ENCODE data around the gene SERPINB6. TPM values are rescaled to one million over a fixed set of nuclear protein-coding genes. Genes with fewer than 3 reads are reported as not detected.
"Not testable (repeated sequence)": the region's sequence is repeated elsewhere in the genome, so short reads cannot be mapped to it uniquely, and the experiment has no call there.

Gene SERPINB6
- total and polyA plus RNA-seq, 2 experiments from 2014 or later: 95.7 to 149 TPM

- H3K36me3 ChIP-seq (ENCODE audit: low read depth): no peaks in the 10 kb centered on the region; the same call in 1 of the 2 replicates
- TF ChIP-seq EZH2phosphoT487 (IDR thresholded peaks at IDR 0.05; ENCODE audit: insufficient read depth, low read depth) (no peak), EZH2 (IDR thresholded peaks at IDR 0.05; ENCODE audit: insufficient read depth, poor library complexity, severe bottlenecking) (no peak)
Measured at GRCh38 chr6:2942914-2943563, 28.3 kb downstream of the SERPINB6 start.

GRCh38 chr6:2942116-2942515 is 29.3 kb downstream of the SERPINB6 start:
- H3K9me2 ChIP-seq (ENCODE audit: insufficient read depth); H3K4me1 ChIP-seq (ENCODE audit: insufficient read depth); H3K36me3 ChIP-seq (ENCODE audit: low read depth); H3K4me2 ChIP-seq (ENCODE audit: unreplicated experiment); H3K79me2 ChIP-seq (ENCODE audit: insufficient read depth); in situ Hi-C loops (cut with MboI); H4K20me1 ChIP-seq (ENCODE audit: insufficient read depth); H3K27ac ChIP-seq; H3F3A ChIP-seq (ENCODE audit: insufficient read depth); H3K27me3 ChIP-seq (replicated peaks; ENCODE audit: insufficient read depth); DNase-seq; H3K4me3 ChIP-seq; H3K9me3 ChIP-seq (ENCODE audit: low read depth); H2AFZ ChIP-seq; H3K9ac ChIP-seq: not testable (repeated sequence)
- WGBS, 2 experiments (ENCODE audit: low coverage in 1 of 2, low lambda C conversion rate in 2 of 2, missing lambda C conversion rate in 2 of 2): 95 to 96% methylated on average over 21 of the region's 21 CpGs

More at GRCh38 chr6:2942914-2943563, 28.3 kb downstream of the SERPINB6 start:
- Histone ChIP-seq H4K20me1 (ENCODE audit: insufficient read depth) (no peaks in the 10 kb centered on the region), H3K4me3 (no peak overlapping the region), H3K9me2 (ENCODE audit: insufficient read depth) (no peaks in the 10 kb centered on the region), H3K4me2 (ENCODE audit: unreplicated experiment) (no peak overlapping the region), H3K9me3 (ENCODE audit: low read depth) (no peaks in the 10 kb centered on the region), H3K27me3 (replicated peaks; ENCODE audit: insufficient read depth) (no peaks in the 10 kb centered on the region), H2AFZ (no peak overlapping the region), H3K27ac (no peak overlapping the region), H3K4me1 (ENCODE audit: insufficient read depth) (no peaks in the 10 kb centered on the region), H3K79me2 (ENCODE audit: insufficient read depth) (no peaks in the 10 kb centered on the region), H3F3A (ENCODE audit: insufficient read depth) (no peaks in the 10 kb centered on the region), H3K9ac (no peak overlapping the region)
- DNase-seq: no peak
- in situ Hi-C loops (cut with MboI): no loop called here
- WGBS, 2 experiments (ENCODE audit: low coverage in 1 of 2, low lambda C conversion rate in 2 of 2, missing lambda C conversion rate in 2 of 2): 78 to 82% methylated on average over 12 of the region's 12 CpGs

GRCh38 chr6:2940851-2941250 is 30.5 kb downstream of the SERPINB6 start:
- Histone ChIP-seq H3K79me2 (ENCODE audit: insufficient read depth) (no peaks in the 10 kb centered on the region), H3K27me3 (replicated peaks; ENCODE audit: insufficient read depth) (no peaks in the 10 kb centered on the region), H3K36me3 (ENCODE audit: low read depth) (no peaks in the 10 kb centered on the region), H3K27ac (no peak overlapping the region), H4K20me1 (ENCODE audit: insufficient read depth) (no peaks in the 10 kb centered on the region), H3K4me1 (ENCODE audit: insufficient read depth) (no peaks in the 10 kb centered on the region), H3K9me2 (ENCODE audit: insufficient read depth) (no peaks in the 10 kb centered on the region), H3F3A (ENCODE audit: insufficient read depth) (no peaks in the 10 kb centered on the region), H3K9me3 (ENCODE audit: low read depth) (no peaks in the 10 kb centered on the region), H3K9ac (no peak overlapping the region), H2AFZ (no peak overlapping the region), H3K4me2 (ENCODE audit: unreplicated experiment) (no peak overlapping the region), H3K4me3 (no peak overlapping the region)
- TF ChIP-seq EZH2phosphoT487 (IDR thresholded peaks at IDR 0.05; ENCODE audit: insufficient read depth, low read depth) (no peak), EZH2 (IDR thresholded peaks at IDR 0.05; ENCODE audit: insufficient read depth, poor library complexity, severe bottlenecking) (no peak)
- in situ Hi-C loops (cut with MboI): no loop called here
- DNase-seq: no peak
- 92% methylated on average over 3 of the region's 3 CpGs for WGBS, 2 experiments (ENCODE audit: low coverage in 1 of 2, low lambda C conversion rate in 2 of 2, missing lambda C conversion rate in 2 of 2)

GRCh38 chr6:2940010-2940850 is 31.1 kb downstream of the SERPINB6 start:
- no peaks in the 10 kb centered on the region for H3K9me3 ChIP-seq (ENCODE audit: low read depth)
- in situ Hi-C loops (cut with MboI): no loop called here
- DNase-seq: no peak
- TF ChIP-seq EZH2phosphoT487 (IDR thresholded peaks at IDR 0.05; ENCODE audit: insufficient read depth, low read depth) (no peak), EZH2 (IDR thresholded peaks at IDR 0.05; ENCODE audit: insufficient read depth, poor library complexity, severe bottlenecking) (no peak)
- no peak overlapping the region for H3K4me3 ChIP-seq
- no peak overlapping the region for H3K4me2 ChIP-seq (ENCODE audit: unreplicated experiment)
- H3K79me2 ChIP-seq (ENCODE audit: insufficient read depth): no peaks in the 10 kb centered on the region
- no peaks in the 10 kb centered on the region for H3K9me2 ChIP-seq (ENCODE audit: insufficient read depth)
- H3F3A ChIP-seq (ENCODE audit: insufficient read depth): no peaks in the 10 kb centered on the region
- no peaks in the 10 kb centered on the region for H3K27me3 ChIP-seq (replicated peaks; ENCODE audit: insufficient read depth)
- H3K9ac ChIP-seq: no peak overlapping the region
- H3K36me3 ChIP-seq (ENCODE audit: low read depth): no peaks in the 10 kb centered on the region
- H3K4me1 ChIP-seq (ENCODE audit: insufficient read depth): no peaks in the 10 kb centered on the region
- H3K27ac ChIP-seq: no peak overlapping the region
- WGBS, 2 experiments (ENCODE audit: low coverage in 1 of 2, low lambda C conversion rate in 2 of 2, missing lambda C conversion rate in 2 of 2): 79 to 80% methylated on average over 26 of the region's 26 CpGs
- H2AFZ ChIP-seq: no peak overlapping the region
- H4K20me1 ChIP-seq (ENCODE audit: insufficient read depth): no peaks in the 10 kb centered on the region

Data from GM23248 (cell line).